Mucosa of rectum (tissue), 2 donors: Measurements from ENCODE around the gene FHAD1.

Experiments
- H3K27ac ChIP-seq, 2 donors: one replicate each; pipeline ENCODE4 v1.7.0; 2013; ENCODE audit warnings: inconsistent platforms in 2 of 2, low read depth in 2 of 2, low read length in 2 of 2
- H3K27me3 ChIP-seq, 2 donors: one replicate each; pipeline ENCODE4 v1.7.0; 2013; ENCODE audit warnings: low read length in 2 of 2; ENCODE audit not compliant: control insufficient read depth in 2 of 2, insufficient read depth in 2 of 2
- H3K36me3 ChIP-seq, 2 donors: one replicate each; pipeline ENCODE4 v1.7.0; 2013; ENCODE audit warnings: low read length in 2 of 2; ENCODE audit not compliant: control insufficient read depth in 2 of 2, insufficient read depth in 2 of 2
- H3K4me1 ChIP-seq, 2 donors: one replicate each; pipeline ENCODE4 v1.7.0; 2013; ENCODE audit warnings: low read length in 2 of 2, mild to moderate bottlenecking in 1 of 2; ENCODE audit not compliant: control insufficient read depth in 2 of 2, insufficient read depth in 2 of 2
- H3K4me3 ChIP-seq, 2 donors: one replicate each; pipeline ENCODE4 v1.7.0; 2013; ENCODE audit warnings: low read length in 2 of 2
- H3K9ac ChIP-seq, 2 donors: one replicate each; pipeline ENCODE4 v1.7.0; 2013; ENCODE audit warnings: low read length in 2 of 2, low read depth in 1 of 2, mild to moderate bottlenecking in 1 of 2
- H3K9me3 ChIP-seq, 2 donors: one replicate each; pipeline ENCODE4 v1.7.0; 2013; ENCODE audit warnings: low read length in 2 of 2; ENCODE audit not compliant: control insufficient read depth in 2 of 2
- donor health status: healthy.
- donor health status: Normal muscosa, but diverticular disease.

The FHAD1 gene

DNA sequence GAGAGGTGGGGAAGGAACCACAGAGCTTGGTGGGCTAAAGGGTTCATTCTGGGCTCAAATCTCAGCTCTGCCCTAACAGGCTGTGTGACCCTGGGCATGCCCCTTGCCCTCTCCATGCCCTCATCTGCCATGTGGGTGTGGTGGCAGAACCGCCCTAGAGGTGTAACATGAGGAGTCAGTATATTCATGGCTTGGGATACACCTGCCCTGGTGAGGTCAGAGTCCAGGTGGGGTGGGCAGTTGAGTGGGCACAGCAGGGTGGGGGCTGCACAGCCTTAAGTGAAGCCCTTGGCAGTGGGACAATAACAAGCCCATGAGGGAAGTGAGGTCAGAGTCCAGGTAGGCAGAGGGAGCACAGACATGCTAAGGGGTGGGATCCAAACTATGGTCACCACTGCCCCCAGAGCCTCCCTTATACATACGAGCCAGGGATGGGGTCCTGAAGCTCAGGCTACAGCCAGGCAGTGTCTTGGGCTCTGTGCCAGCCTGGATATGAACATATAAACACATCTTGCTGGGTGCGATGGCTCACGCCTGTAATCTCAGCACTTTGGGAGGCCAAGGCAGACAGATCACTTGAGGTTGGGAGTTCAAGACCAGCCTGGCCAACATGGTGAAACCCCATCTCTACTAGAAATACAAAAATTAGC, 103.7 kb downstream of the FHAD1 start:
- H3K4me3 ChIP-seq = no peak overlapping the region
- no peaks in the 10 kb centered on the region for H3K36me3 ChIP-seq
- peaks cover 24 to 39% of the 10 kb centered on the region in 2 donors for H3K4me1 ChIP-seq
- H3K9me3 ChIP-seq = no peaks in the 10 kb centered on the region
- H3K9ac ChIP-seq = peak overlapping the region in 1 of 2 donors; percentile 40
- H3K27ac ChIP-seq = peak overlapping the region; percentile 75 to 80
- H3K27me3 ChIP-seq = no peaks in the 10 kb centered on the region

- Histone ChIP-seq H3K27ac (peak overlapping the region; percentile 75 to 86), H3K27me3 (no peaks in the 10 kb centered on the region), H3K4me1 (peaks cover 24 to 36% of the 10 kb centered on the region in 2 donors), H3K4me3 (no peak overlapping the region), H3K9me3 (no peaks in the 10 kb centered on the region), H3K36me3 (no peaks in the 10 kb centered on the region), H3K9ac (no peak overlapping the region)
These were observed 104.3 kb downstream of the FHAD1 start for GRCh38 chr1:15351310-15351709.

DNA sequence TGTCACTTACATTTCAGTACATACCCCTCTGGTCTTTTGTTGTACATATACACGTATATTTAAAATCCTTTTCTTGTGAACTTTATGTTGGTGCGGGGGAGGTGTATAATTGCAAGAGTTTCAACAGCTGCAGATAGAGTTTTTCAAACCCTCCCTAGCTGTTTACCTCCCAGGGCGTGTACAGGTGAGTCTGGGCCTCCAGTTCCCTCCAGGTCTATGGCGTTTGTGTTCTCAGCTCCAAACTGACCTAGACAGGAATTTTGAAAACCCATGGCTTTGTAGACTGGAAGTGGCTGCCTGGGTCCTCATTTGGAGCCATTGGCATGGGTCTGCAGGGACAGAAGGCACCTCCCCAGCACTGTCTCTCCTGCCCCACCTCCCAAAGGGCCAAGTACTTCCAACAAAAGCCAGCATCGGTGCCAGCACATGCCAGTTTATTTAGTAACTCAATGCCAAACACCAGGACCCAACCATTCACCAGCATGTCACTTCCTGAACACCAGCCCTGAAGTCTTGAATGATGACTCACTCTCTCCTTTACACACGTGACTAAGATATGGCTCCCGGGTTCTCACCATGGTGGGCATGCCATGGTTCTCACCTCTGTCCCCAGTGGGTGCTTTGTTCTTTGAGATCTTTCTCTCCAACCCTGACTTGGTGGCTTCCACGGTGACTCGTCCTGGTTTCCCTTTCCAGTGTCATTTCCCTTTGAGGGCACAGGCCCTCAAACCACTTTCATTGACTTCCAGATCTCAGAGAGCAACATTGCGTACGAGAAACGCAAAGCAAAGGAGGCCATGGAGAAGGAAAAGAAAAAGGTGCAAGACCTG, 105.3 kb downstream of the FHAD1 start:
- no peaks in the 10 kb centered on the region for H3K27me3 ChIP-seq
- no peaks in the 10 kb centered on the region for H3K9me3 ChIP-seq
- H3K4me3 ChIP-seq = peak overlapping the region; percentile 15 to 28
- H3K4me1 ChIP-seq = peaks cover 24 to 36% of the 10 kb centered on the region in 2 donors
- peak overlapping the region; percentile 75 to 86 for H3K27ac ChIP-seq
- H3K36me3 ChIP-seq = no peaks in the 10 kb centered on the region
- H3K9ac ChIP-seq = no peak overlapping the region

GRCh38 chr1:15353839-15354579, 107.0 kb downstream of the FHAD1 start:
- Histone ChIP-seq H3K4me1 (peaks cover 22 to 44% of the 10 kb centered on the region in 2 donors), H3K27me3 (no peaks in the 10 kb centered on the region), H3K9me3 (no peaks in the 10 kb centered on the region), H3K4me3 (no peak overlapping the region), H3K36me3 (no peaks in the 10 kb centered on the region), H3K9ac (no peak overlapping the region), H3K27ac (no peak overlapping the region)

GRCh38 chr1:15354580-15354965, 107.5 kb downstream of the FHAD1 start:
- Histone ChIP-seq H3K36me3 (no peaks in the 10 kb centered on the region), H3K27ac (no peak overlapping the region), H3K4me3 (no peak overlapping the region), H3K4me1 (peaks cover 19 to 44% of the 10 kb centered on the region in 2 donors), H3K27me3 (no peaks in the 10 kb centered on the region), H3K9me3 (no peaks in the 10 kb centered on the region), H3K9ac (no peak overlapping the region)

GRCh38 chr1:15355968-15356625, 109.1 kb downstream of the FHAD1 start:
- H3K27ac ChIP-seq = no peak overlapping the region
- no peaks in the 10 kb centered on the region for H3K27me3 ChIP-seq
- peaks cover 11 to 28% of the 10 kb centered on the region in 2 donors for H3K4me1 ChIP-seq
- no peaks in the 10 kb centered on the region for H3K36me3 ChIP-seq
- no peak overlapping the region for H3K9ac ChIP-seq
- no peak overlapping the region for H3K4me3 ChIP-seq
- H3K9me3 ChIP-seq = no peaks in the 10 kb centered on the region

- Histone ChIP-seq H3K4me3 (no peak overlapping the region), H3K9me3 (no peaks in the 10 kb centered on the region), H3K27me3 (no peaks in the 10 kb centered on the region), H3K36me3 (no peaks in the 10 kb centered on the region), H3K9ac (no peak overlapping the region), H3K27ac (no peak overlapping the region), H3K4me1 (peaks cover 0 to 13% of the 10 kb centered on the region in 2 donors)
These were observed 110.7 kb downstream of the FHAD1 start for GRCh38 chr1:15357612-15358207.

GRCh38 chr1:15358565-15359133, 111.6 kb downstream of the FHAD1 start:
- Histone ChIP-seq H3K9me3 (no peaks in the 10 kb centered on the region), H3K36me3 (no peaks in the 10 kb centered on the region), H3K27ac (no peak overlapping the region), H3K27me3 (no peaks in the 10 kb centered on the region), H3K9ac (no peak overlapping the region), H3K4me3 (no peak overlapping the region), H3K4me1 (peaks cover 0 to 9% of the 10 kb centered on the region in 2 donors)

GRCh38 chr1:15360700-15361099, 113.7 kb downstream of the FHAD1 start:
- Histone ChIP-seq H3K27ac (no peak overlapping the region), H3K9me3 (no peaks in the 10 kb centered on the region), H3K4me1 (peaks cover 0 to 10% of the 10 kb centered on the region in 2 donors), H3K27me3 (no peaks in the 10 kb centered on the region), H3K9ac (no peak overlapping the region), H3K36me3 (no peaks in the 10 kb centered on the region), H3K4me3 (no peak overlapping the region)
